ENCODE results near the gene RPRD1B. TPM values are rescaled to one million over a fixed set of nuclear protein-coding genes. Genes with fewer than 3 reads are reported as not detected.

RPRD1B gene
- total and polyA plus RNA-seq, 2 of the 13 experiments (the other 11 are each of a cell fraction or from before 2014, with no cell fraction given), result 31.1 to 41.5 TPM

GRCh38 chr20:38013887-38014286 lies 19.7 kb upstream of the RPRD1B start:
- peaks cover 39 to 82% of the 10 kb centered on the region in 2 experiments for H3K36me3 ChIP-seq (replicated peaks in 1 of 2; ENCODE audit: control insufficient read depth in 1 of 2, insufficient read depth in 2 of 2, low read length in 2 of 2)
- intact Hi-C loops (cut with micrococcal nuclease; ENCODE audit: unreplicated experiment), result no loop called here
- peaks cover 22% of the 10 kb centered on the region for H3K79me2 ChIP-seq (ENCODE audit: insufficient read depth, low read length)
- H3K4me2 ChIP-seq (ENCODE audit: low read depth, low read length), result no peak overlapping the region
- no peaks in the 10 kb centered on the region for H3K4me1 ChIP-seq (ENCODE audit: insufficient read depth, low read length)
- ChIA-PET CTCF (ENCODE audit: low intra/inter-chr PET ratio, low total read pairs) (interaction anchor here (0.6 kb wide), 1 partner anchor 172 kb away, joined by 3 read pairs; no protein-coding TSS in a partner anchor), POLR2A (interaction anchor here (1.4 kb wide), 1 partner anchor 20 kb away, joined by 3 read pairs; the partner anchor contains the start of genes RPRD1B and TTI1)
- H3K9ac ChIP-seq (ENCODE audit: insufficient read depth, low read depth, low read length), result no peak overlapping the region
- no TSS peak for BruUV-seq (replicated peaks)
- FAIRE-seq (no peak), ATAC-seq (no peak; the same call in 2 of the 3 replicates), DNase-seq (ENCODE audit: low spot score) (no peak)
- no peaks in the 10 kb centered on the region for H3K27me3 ChIP-seq (ENCODE audit: control insufficient read depth in 1 of 2, insufficient read depth in 2 of 2, low read length in 2 of 2)
- 94% methylated on average over 2 of the region's 2 CpGs for WGBS (ENCODE audit: low lambda C conversion rate)
- H3K4me3 ChIP-seq (replicated peaks in 1 of 3; ENCODE audit: insufficient read depth in 1 of 3, low read depth in 2 of 3, low read length in 3 of 3), result no peak overlapping the region
- no peak overlapping the region for H2AFZ ChIP-seq (ENCODE audit: low read length)
- H4K20me1 ChIP-seq (ENCODE audit: insufficient read depth, low read length), result no peaks in the 10 kb centered on the region
- in situ Hi-C loops (cut with HindIII; ENCODE audit: extremely low pct_ligation_motif_present, low pct_unique_long_range_greater_than_20kb), result no loop called here
- peaks cover 7% of the 10 kb centered on the region for H3K9me3 ChIP-seq (ENCODE audit: low read length)
- no peak overlapping the region for H3K27ac ChIP-seq (ENCODE audit: extremely low read length, insufficient read depth, low read length)
- no peak for TF ChIP-seq POLR2AphosphoS5 (IDR thresholded peaks at IDR 0.05; ENCODE audit: low read depth, low read length)
- TF ChIP-seq MIER2 (CRISPR knock-in tag; IDR thresholded peaks at IDR 0.05), result no peak
- no peak for TF ChIP-seq MIER3 (CRISPR knock-in tag; IDR thresholded peaks at IDR 0.05; ENCODE audit: borderline replicate concordance)
- TF ChIP-seq ZNF776 (CRISPR knock-in tag; IDR thresholded peaks at IDR 0.05), result no peak
- no peak for TF ChIP-seq ZNF605 (CRISPR knock-in tag; IDR thresholded peaks at IDR 0.05)
- TF ChIP-seq PRMT3 (CRISPR knock-in tag; IDR thresholded peaks at IDR 0.05; ENCODE audit: borderline replicate concordance, low read depth), result no peak
- TF ChIP-seq MAFG (CRISPR knock-in tag; IDR thresholded peaks at IDR 0.05), result no peak
- TF ChIP-seq U2AF2 (IDR thresholded peaks at IDR 0.05; ENCODE audit: low read depth, low read length), result no peak
- no peak for TF ChIP-seq RERE (CRISPR knock-in tag; IDR thresholded peaks at IDR 0.05; ENCODE audit: low read depth)
- TF ChIP-seq PITX1 (CRISPR knock-in tag; IDR thresholded peaks at IDR 0.05), result no peak
- no peak for TF ChIP-seq ZNF264 (CRISPR knock-in tag; IDR thresholded peaks at IDR 0.05)
- TF ChIP-seq MXD3 (CRISPR knock-in tag; IDR thresholded peaks at IDR 0.05), result no peak
- no peak for TF ChIP-seq NKX3-1 (CRISPR knock-in tag; IDR thresholded peaks at IDR 0.05)
- TF ChIP-seq TAF1 (CRISPR knock-in tag; IDR thresholded peaks at IDR 0.05), result no peak
- TF ChIP-seq HNF1B (CRISPR knock-in tag; IDR thresholded peaks at IDR 0.05), result no peak
- TF ChIP-seq ZGPAT (CRISPR knock-in tag; IDR thresholded peaks at IDR 0.05), result no peak
- TF ChIP-seq ZSCAN22 (CRISPR knock-in tag; IDR thresholded peaks at IDR 0.05), result no peak
